Panc1 (cell line): ENCODE measurements around the gene FAM234B.

ENCODE experiments used
- CTCF ChIP-seq: fragments of 450-650 bp; IDR thresholded peaks from 2 replicates; pipeline ENCODE4 v1.5.1; 2017; ENCODE audit warnings: mild to moderate bottlenecking
- REST ChIP-seq, 2 experiments: IDR thresholded peaks; 2 replicates each; pipeline ENCODE4 v1.6.1; 2011 to 2012; ENCODE audit warnings: low read depth in 2 of 2, control low read depth in 1 of 2, low read length in 1 of 2, mild to moderate bottlenecking in 1 of 2, moderate library complexity in 1 of 2; ENCODE audit not compliant: insufficient read depth in 1 of 2

- TF ChIP-seq CTCF (no peak), REST (IDR thresholded peaks at IDR 0.05; ENCODE audit: insufficient read depth in 1 of 2, low read depth in 2 of 2, low read length in 1 of 2) (no peak)
Observed at GRCh38 chr12:13041224-13041623, 3.0 kb upstream of the FAM234B start.
